Liver (tissue), 9 donors: ENCODE results near the gene TMEM161B. TPM values are rescaled to one million over a fixed set of nuclear protein-coding genes. Genes with fewer than 3 reads are reported as not detected.

Experiments used
- DNase-seq: peaks from one replicate; pipeline ENCODE4 v3.0.0-alpha.2; 2017; ENCODE audit warnings: low spot score
- H3K27ac ChIP-seq, 2 donors: one replicate each; pipeline ENCODE4 v1.7.0; 2013; ENCODE audit warnings: inconsistent platforms in 2 of 2, low read length in 2 of 2, control low read depth in 1 of 2, low read depth in 1 of 2, mild to moderate bottlenecking in 1 of 2
- H3K27me3 ChIP-seq, 4 donors: one replicate each; pipeline versions ENCODE4 v1.6.1 to v1.7.0; 2013; ENCODE audit warnings: low read length in 3 of 4, inconsistent platforms in 1 of 4, mild to moderate bottlenecking in 1 of 4, moderate library complexity in 1 of 4; ENCODE audit not compliant: control insufficient read depth in 4 of 4, insufficient read depth in 4 of 4
- H3K36me3 ChIP-seq, 4 donors: one replicate each; pipeline versions ENCODE4 v1.6.1 to v1.7.0; 2013; ENCODE audit warnings: low read length in 3 of 4, mild to moderate bottlenecking in 3 of 4, low read depth in 1 of 4, moderate library complexity in 1 of 4; ENCODE audit not compliant: control insufficient read depth in 4 of 4, insufficient read depth in 3 of 4
- H3K4me1 ChIP-seq, 4 donors: one replicate each; pipeline versions ENCODE4 v1.6.1 to v1.7.0; 2013; ENCODE audit warnings: low read length in 3 of 4, mild to moderate bottlenecking in 3 of 4, moderate library complexity in 1 of 4; ENCODE audit not compliant: control insufficient read depth in 4 of 4, insufficient read depth in 4 of 4
- H3K4me3 ChIP-seq, 3 donors: one replicate each; pipeline versions ENCODE4 v1.6.1 to v1.7.0; 2013; ENCODE audit warnings: low read length in 3 of 3, control low read depth in 1 of 3, low read depth in 1 of 3, mild to moderate bottlenecking in 1 of 3
- H3K9ac ChIP-seq, 2 donors: one replicate each; pipeline ENCODE4 v1.7.0; 2013; ENCODE audit warnings: low read length in 2 of 2, mild to moderate bottlenecking in 2 of 2, moderate library complexity in 2 of 2, control low read depth in 1 of 2, low read depth in 1 of 2
- H3K9me3 ChIP-seq, 4 donors: one replicate each; pipeline versions ENCODE4 v1.6.1 to v1.7.0; 2013; ENCODE audit warnings: low read length in 3 of 4; ENCODE audit not compliant: control insufficient read depth in 4 of 4
- ATF3 ChIP-seq: IDR thresholded peaks from 2 replicates; pipeline ENCODE4 v1.6.1; 2016; ENCODE audit warnings: antibody characterized with exemption
- CTCF ChIP-seq: fragments of 150-350 bp; IDR thresholded peaks from 2 replicates; pipeline ENCODE4 v1.5.1; 2017; ENCODE audit warnings: improper control_type of control experiment, low read depth, low read length; ENCODE audit not compliant: missing input control
- EGR1 ChIP-seq, 2 donors: IDR thresholded peaks; 2 replicates each; pipeline ENCODE4 v1.6.1; 2016 to 2018; ENCODE audit warnings: antibody characterized with exemption in 2 of 2, low read depth in 2 of 2
- FOXA1 ChIP-seq: IDR thresholded peaks from 2 replicates; pipeline ENCODE4 v1.6.1; 2016; ENCODE audit warnings: antibody characterized with exemption
- FOXA2 ChIP-seq: IDR thresholded peaks from 2 replicates; pipeline ENCODE4 v1.6.1; 2016; ENCODE audit warnings: antibody characterized with exemption
- GABPA ChIP-seq, 2 donors: IDR thresholded peaks in 1 of 2; conservative IDR thresholded peaks in 1 of 2; 2 replicates each; pipeline ENCODE4 v1.6.1; 2016; ENCODE audit warnings: antibody characterized with exemption in 2 of 2, mild to moderate bottlenecking in 1 of 2, moderate library complexity in 1 of 2
- HNF4A ChIP-seq, 2 donors: conservative IDR thresholded peaks; 2 replicates each; pipeline ENCODE4 v1.6.1; 2016; ENCODE audit warnings: antibody characterized with exemption in 2 of 2, mild to moderate bottlenecking in 2 of 2
- HNF4G ChIP-seq: IDR thresholded peaks from 2 replicates; pipeline ENCODE4 v1.6.1; 2016; ENCODE audit warnings: antibody characterized with exemption
- JUND ChIP-seq, 2 donors: IDR thresholded peaks; 2 replicates each; pipeline ENCODE4 v1.6.1; 2016; ENCODE audit warnings: antibody characterized with exemption in 2 of 2
- MAX ChIP-seq: IDR thresholded peaks from 2 replicates; pipeline ENCODE4 v1.6.1; 2016; ENCODE audit warnings: antibody characterized with exemption
- NR2F2 ChIP-seq: IDR thresholded peaks from 2 replicates; pipeline ENCODE4 v1.6.1; 2016; ENCODE audit warnings: antibody characterized with exemption
- RAD21 ChIP-seq, 2 donors: IDR thresholded peaks; 2 replicates each; pipeline ENCODE4 v1.6.1; 2016; ENCODE audit warnings: antibody characterized with exemption in 2 of 2, mild to moderate bottlenecking in 2 of 2
- REST ChIP-seq: IDR thresholded peaks from 2 replicates; pipeline ENCODE4 v1.6.1; 2016; ENCODE audit warnings: antibody characterized with exemption, mild to moderate bottlenecking
- SP1 ChIP-seq: IDR thresholded peaks from 2 replicates; pipeline ENCODE4 v1.6.1; 2018; ENCODE audit warnings: antibody characterized with exemption, mild to moderate bottlenecking
- TAF1 ChIP-seq: conservative IDR thresholded peaks from 2 replicates; pipeline ENCODE4 v1.6.1; 2016; ENCODE audit warnings: antibody characterized with exemption, mild to moderate bottlenecking
- YY1 ChIP-seq: IDR thresholded peaks from 2 replicates; pipeline ENCODE4 v1.6.1; 2016; ENCODE audit warnings: antibody characterized with exemption, mild to moderate bottlenecking
- ZBTB33 ChIP-seq: IDR thresholded peaks from 2 replicates; pipeline ENCODE4 v1.6.1; 2016; ENCODE audit warnings: antibody characterized with exemption
- WGBS: extraction: QIAGEN DNeasy Blood & Tissue Kit; methylation state at CpG from one replicate; pipeline ENCODE4 v1.1.7; 2013; 5-methylcytosine and 5-hydroxymethylcytosine counted together
- polyA plus RNA-seq, 2 donors: library from polyadenylated mRNA; stranded (reverse) in 1 of 2; unstranded in 1 of 2; fragments of 200-250 nt in 1 of 2; fragments of >200 nt in 1 of 2; fragmentation: Nextera tagmentation in 1 of 2; extraction: Ambion mirVana in 1 of 2; gene quantifications; one replicate each; pipeline versions ENCODE4 v1.2.1 to v1.2.3, GENCODE V29; 2013 to 2015
- total RNA-seq, 2 donors: library from RNA; depleted of rRNA; stranded (reverse); fragments of >200 nt; gene quantifications; one replicate each; pipeline ENCODE4 v1.2.3, GENCODE V29; 2014
- donor health status: healthy.
- donor health status: healthy.
- donor health status: healthy.
- donor health status: healthy.
- donor health status: healthy.

TMEM161B gene
- total and polyA plus RNA-seq, 4 donors = 3.9 to 14.2 (median 8.6) TPM

GRCh38 chr5:88236866-88237642, 31.6 kb downstream of the TMEM161B start:
- H3K9me3 ChIP-seq = peaks cover 0 to 2% (median 0%) of the 10 kb centered on the region in 4 donors
- TF ChIP-seq YY1 = no peak
- TF ChIP-seq NR2F2 = no peak
- no peak for TF ChIP-seq EGR1 (IDR thresholded peaks at IDR 0.05; ENCODE audit: low read depth in 2 of 2)
- TF ChIP-seq MAX = no peak
- no peak for TF ChIP-seq CTCF
- TF ChIP-seq JUND (IDR thresholded peaks at IDR 0.05) = no peak
- no peak for TF ChIP-seq HNF4A (conservative IDR thresholded peaks at IDR 0.05)
- no peak for TF ChIP-seq TAF1
- TF ChIP-seq FOXA1 = no peak
- TF ChIP-seq FOXA2 = no peak
- TF ChIP-seq REST = no peak
- no peak for TF ChIP-seq SP1
- no peak for TF ChIP-seq RAD21 (IDR thresholded peaks at IDR 0.05)
- no peak for TF ChIP-seq ATF3
- TF ChIP-seq HNF4G = no peak

GRCh38 chr5:88235828-88236227, 32.8 kb downstream of the TMEM161B start:
- Histone ChIP-seq H3K9ac (no peak overlapping the region), H3K27me3 (no peaks in the 10 kb centered on the region), H3K36me3 (no peaks in the 10 kb centered on the region), H3K4me3 (no peak overlapping the region), H3K9me3 (peaks cover 0 to 3% (median under 1%) of the 10 kb centered on the region in 4 donors), H3K27ac (no peak overlapping the region), H3K4me1 (no peaks in the 10 kb centered on the region)
- TF ChIP-seq MAX (no peak), JUND (IDR thresholded peaks at IDR 0.05) (no peak), ZBTB33 (no peak), NR2F2 (no peak), YY1 (no peak), HNF4A (conservative IDR thresholded peaks at IDR 0.05) (no peak), SP1 (no peak), CTCF (no peak), RAD21 (IDR thresholded peaks at IDR 0.05) (no peak), TAF1 (no peak), FOXA2 (no peak), FOXA1 (no peak), HNF4G (no peak), GABPA (IDR thresholded peaks at IDR 0.05 in 1 of 2, conservative IDR thresholded peaks at IDR 0.05 in 1 of 2) (no peak)
- WGBS = 98% methylated on average over 4 of the region's 4 CpGs
- DNase-seq = no peak

More at GRCh38 chr5:88236866-88237642, 31.6 kb downstream of the TMEM161B start:
- WGBS = 99% methylated on average over 1 of the region's 1 CpG
- H3K27ac ChIP-seq = no peak overlapping the region
- DNase-seq = no peak
- no peaks in the 10 kb centered on the region for H3K36me3 ChIP-seq
- H3K4me3 ChIP-seq = no peak overlapping the region
- no peaks in the 10 kb centered on the region for H3K27me3 ChIP-seq
- H3K4me1 ChIP-seq = no peaks in the 10 kb centered on the region
- no peak overlapping the region for H3K9ac ChIP-seq
